ENCODE measurements around the gene HCCS.
"Not testable (repeated sequence)": the region's sequence is repeated elsewhere in the genome, so short reads cannot be mapped to it uniquely, and the experiment has no call there.

The HCCS gene

GRCh38 chrX:11108253-11108941 is 2.7 kb upstream of the HCCS start:
- Mint-ChIP-seq H3K36me3 (ENCODE audit: low read depth) (peaks cover 3% of the 10 kb centered on the region), H3K27me3 (no peaks in the 10 kb centered on the region), H3K4me1 (ENCODE audit: low read depth) (peaks cover 18% of the 10 kb centered on the region), H3K9me3 (no peaks in the 10 kb centered on the region), H3K27ac (no peak overlapping the region), H3K4me3 (no peak overlapping the region)

- Mint-ChIP-seq H3K4me3 (no peak overlapping the region), H3K27ac (no peak overlapping the region), H3K9me3 (no peaks in the 10 kb centered on the region), H3K4me1 (ENCODE audit: low read depth) (peaks cover 26% of the 10 kb centered on the region), H3K36me3 (ENCODE audit: low read depth) (peaks cover 5% of the 10 kb centered on the region), H3K27me3 (no peaks in the 10 kb centered on the region)
Measured at GRCh38 chrX:11109968-11110367, 1.2 kb upstream of the HCCS start.

- Mint-ChIP-seq H3K27me3 (no peaks in the 10 kb centered on the region), H3K9me3 (no peaks in the 10 kb centered on the region)
Measured at GRCh38 chrX:11111947-11112346, 815 bp downstream of the HCCS start.

GRCh38 chrX:11113731-11114130 is 2.6 kb downstream of the HCCS start:
- Mint-ChIP-seq H3K4me1 (ENCODE audit: low read depth) (peaks cover 26% of the 10 kb centered on the region), H3K27ac (peak overlapping the region; percentile 74), H3K36me3 (ENCODE audit: low read depth) (peaks cover 18% of the 10 kb centered on the region), H3K9me3 (no peaks in the 10 kb centered on the region), H3K27me3 (no peaks in the 10 kb centered on the region), H3K4me3 (peak overlapping the region; percentile 60)

More at GRCh38 chrX:11111947-11112346, 815 bp downstream of the HCCS start:
- H3K4me3 Mint-ChIP-seq, result no peak overlapping the region
- peak overlapping the region; percentile 95 for H3K27ac Mint-ChIP-seq
- peaks cover 26% of the 10 kb centered on the region for H3K4me1 Mint-ChIP-seq (ENCODE audit: low read depth)
- H3K36me3 Mint-ChIP-seq (ENCODE audit: low read depth), result peaks cover 12% of the 10 kb centered on the region

- Mint-ChIP-seq H3K9me3 (peaks cover 3% of the 10 kb centered on the region), H3K27me3 (no peaks in the 10 kb centered on the region), H3K27ac (no peak overlapping the region), H3K4me1 (ENCODE audit: low read depth) (peaks cover 14% of the 10 kb centered on the region), H3K4me3 (no peak overlapping the region), H3K36me3 (ENCODE audit: low read depth) (peaks cover 47% of the 10 kb centered on the region)
Measured at GRCh38 chrX:11117745-11118144, 6.6 kb downstream of the HCCS start.

GRCh38 chrX:11119313-11119943 is 8.3 kb downstream of the HCCS start:
- Mint-ChIP-seq H3K27ac (no peak overlapping the region), H3K9me3 (peaks cover 3% of the 10 kb centered on the region), H3K4me1 (ENCODE audit: low read depth) (no peaks in the 10 kb centered on the region), H3K36me3 (ENCODE audit: low read depth) (peaks cover 50% of the 10 kb centered on the region), H3K4me3 (no peak overlapping the region), H3K27me3 (no peaks in the 10 kb centered on the region)

GRCh38 chrX:11123087-11123486 is 12.0 kb downstream of the HCCS start:
- H3K9me3 Mint-ChIP-seq; H3K4me1 Mint-ChIP-seq (ENCODE audit: low read depth); H3K27me3 Mint-ChIP-seq; H3K27ac Mint-ChIP-seq; H3K4me3 Mint-ChIP-seq: not testable (repeated sequence)
- peaks cover 36% of the 10 kb centered on the region for H3K36me3 Mint-ChIP-seq (ENCODE audit: low read depth)

GRCh38 chrX:11124112-11124511 is 13.0 kb downstream of the HCCS start:
- no peak overlapping the region for H3K27ac Mint-ChIP-seq
- H3K4me3 Mint-ChIP-seq, result no peak overlapping the region
- peaks cover 3% of the 10 kb centered on the region for H3K9me3 Mint-ChIP-seq
- peaks cover 32% of the 10 kb centered on the region for H3K36me3 Mint-ChIP-seq (ENCODE audit: low read depth)
- no peaks in the 10 kb centered on the region for H3K27me3 Mint-ChIP-seq
- no peaks in the 10 kb centered on the region for H3K4me1 Mint-ChIP-seq (ENCODE audit: low read depth)

GRCh38 chrX:11125060-11125459 is 13.9 kb downstream of the HCCS start:
- Mint-ChIP-seq H3K9me3 (peaks cover 3% of the 10 kb centered on the region), H3K4me1 (ENCODE audit: low read depth) (no peaks in the 10 kb centered on the region), H3K4me3 (no peak overlapping the region), H3K27me3 (no peaks in the 10 kb centered on the region), H3K27ac (no peak overlapping the region), H3K36me3 (ENCODE audit: low read depth) (peaks cover 25% of the 10 kb centered on the region)

- Mint-ChIP-seq H3K4me1 (ENCODE audit: low read depth) (no peaks in the 10 kb centered on the region), H3K27ac (no peak overlapping the region), H3K4me3 (no peak overlapping the region)
Measured at GRCh38 chrX:11129534-11130105, 18.5 kb downstream of the HCCS start.

GRCh38 chrX:11130136-11130535 is 19.0 kb downstream of the HCCS start:
- no peak overlapping the region for H3K27ac Mint-ChIP-seq
- no peaks in the 10 kb centered on the region for H3K27me3 Mint-ChIP-seq
- no peaks in the 10 kb centered on the region for H3K4me1 Mint-ChIP-seq (ENCODE audit: low read depth)

More at GRCh38 chrX:11129534-11130105, 18.5 kb downstream of the HCCS start:
- Mint-ChIP-seq H3K27me3 (no peaks in the 10 kb centered on the region), H3K36me3 (ENCODE audit: low read depth) (no peaks in the 10 kb centered on the region), H3K9me3 (no peaks in the 10 kb centered on the region)

GRCh38 chrX:11131146-11131545 is 20.0 kb downstream of the HCCS start:
- H3K4me3 Mint-ChIP-seq, result no peak overlapping the region
- H3K4me1 Mint-ChIP-seq (ENCODE audit: low read depth), result no peaks in the 10 kb centered on the region
- H3K27me3 Mint-ChIP-seq, result no peaks in the 10 kb centered on the region
- no peak overlapping the region for H3K27ac Mint-ChIP-seq
- H3K36me3 Mint-ChIP-seq (ENCODE audit: low read depth), result no peaks in the 10 kb centered on the region
- no peaks in the 10 kb centered on the region for H3K9me3 Mint-ChIP-seq

More at GRCh38 chrX:11130136-11130535, 19.0 kb downstream of the HCCS start:
- H3K4me3 Mint-ChIP-seq, result no peak overlapping the region
- no peaks in the 10 kb centered on the region for H3K9me3 Mint-ChIP-seq
- H3K36me3 Mint-ChIP-seq (ENCODE audit: low read depth), result no peaks in the 10 kb centered on the region

- no peaks in the 10 kb centered on the region for H3K36me3 Mint-ChIP-seq (ENCODE audit: low read depth)
- no peak overlapping the region for H3K4me3 Mint-ChIP-seq
- H3K27ac Mint-ChIP-seq, result no peak overlapping the region
- no peaks in the 10 kb centered on the region for H3K4me1 Mint-ChIP-seq (ENCODE audit: low read depth)
- H3K9me3 Mint-ChIP-seq, result no peaks in the 10 kb centered on the region
- H3K27me3 Mint-ChIP-seq, result peaks cover 4% of the 10 kb centered on the region
Measured at GRCh38 chrX:11135564-11136185, 24.5 kb downstream of the HCCS start.

GRCh38 chrX:11137543-11138139 is 26.5 kb downstream of the HCCS start:
- Mint-ChIP-seq H3K36me3 (ENCODE audit: low read depth) (no peaks in the 10 kb centered on the region), H3K4me3 (no peak overlapping the region), H3K27ac (no peak overlapping the region), H3K9me3 (no peaks in the 10 kb centered on the region), H3K4me1 (ENCODE audit: low read depth) (no peaks in the 10 kb centered on the region), H3K27me3 (peaks cover 4% of the 10 kb centered on the region)
